Measurements from ENCODE around the gene GLI1.
A peak's percentile ranks its signal among the peaks of the same experiment; 100 is the strongest.
"Not testable (repeated sequence)": the region's sequence is repeated elsewhere in the genome, so short reads cannot be mapped to it uniquely, and the experiment has no call there.

The GLI1 gene

GRCh38 chr12:57507796-57508195, 48.2 kb downstream of the GLI1 start:
- not testable (repeated sequence) for H3K27ac Mint-ChIP-seq

GRCh38 chr12:57511161-57511560, 51.6 kb downstream of the GLI1 start:
- H3K27ac Mint-ChIP-seq: no peak overlapping the region
- peaks cover 4% of the 10 kb centered on the region for H3K4me1 Mint-ChIP-seq (ENCODE audit: low read depth)
- no peak overlapping the region for H3K4me3 Mint-ChIP-seq
- H3K9me3 Mint-ChIP-seq (ENCODE audit: low read depth): no peaks in the 10 kb centered on the region
- no peaks in the 10 kb centered on the region for H3K27me3 Mint-ChIP-seq
- H3K36me3 Mint-ChIP-seq: peaks cover 2% of the 10 kb centered on the region

More at GRCh38 chr12:57507796-57508195, 48.2 kb downstream of the GLI1 start:
- not testable (repeated sequence) for H3K9me3 Mint-ChIP-seq (ENCODE audit: low read depth); H3K4me1 Mint-ChIP-seq (ENCODE audit: low read depth); H3K36me3 Mint-ChIP-seq; H3K4me3 Mint-ChIP-seq; H3K27me3 Mint-ChIP-seq

GRCh38 chr12:57511588-57512325, 52.2 kb downstream of the GLI1 start:
- H3K27me3 Mint-ChIP-seq: no peaks in the 10 kb centered on the region
- no peak overlapping the region for H3K4me3 Mint-ChIP-seq
- H3K36me3 Mint-ChIP-seq: peaks cover 2% of the 10 kb centered on the region
- H3K4me1 Mint-ChIP-seq (ENCODE audit: low read depth): peaks cover 7% of the 10 kb centered on the region
- H3K27ac Mint-ChIP-seq: peak overlapping the region; percentile 80
- H3K9me3 Mint-ChIP-seq (ENCODE audit: low read depth): no peaks in the 10 kb centered on the region

- Mint-ChIP-seq H3K27ac (peak overlapping the region; percentile 80), H3K4me1 (ENCODE audit: low read depth) (peaks cover 15% of the 10 kb centered on the region), H3K4me3 (no peak overlapping the region), H3K9me3 (ENCODE audit: low read depth) (no peaks in the 10 kb centered on the region), H3K27me3 (no peaks in the 10 kb centered on the region), H3K36me3 (peaks cover 6% of the 10 kb centered on the region)
Observed at GRCh38 chr12:57512665-57513064, 53.1 kb downstream of the GLI1 start.

- peaks cover 19% of the 10 kb centered on the region for H3K4me1 Mint-ChIP-seq (ENCODE audit: low read depth)
- no peak overlapping the region for H3K4me3 Mint-ChIP-seq
- H3K9me3 Mint-ChIP-seq (ENCODE audit: low read depth): no peaks in the 10 kb centered on the region
- H3K27ac Mint-ChIP-seq: peak overlapping the region; percentile 80
- no peaks in the 10 kb centered on the region for H3K27me3 Mint-ChIP-seq
- H3K36me3 Mint-ChIP-seq: peaks cover 6% of the 10 kb centered on the region
Observed at GRCh38 chr12:57513266-57513665, 53.7 kb downstream of the GLI1 start.

GRCh38 chr12:57513677-57514076, 54.1 kb downstream of the GLI1 start:
- H3K4me1 Mint-ChIP-seq (ENCODE audit: low read depth): peaks cover 23% of the 10 kb centered on the region
- H3K27ac Mint-ChIP-seq: peak overlapping the region; percentile 80
- H3K9me3 Mint-ChIP-seq (ENCODE audit: low read depth); H3K36me3 Mint-ChIP-seq; H3K27me3 Mint-ChIP-seq; H3K4me3 Mint-ChIP-seq: not testable (repeated sequence)

- peaks cover 28% of the 10 kb centered on the region for H3K4me1 Mint-ChIP-seq (ENCODE audit: low read depth)
- not testable (repeated sequence) for H3K27me3 Mint-ChIP-seq; H3K27ac Mint-ChIP-seq; H3K9me3 Mint-ChIP-seq (ENCODE audit: low read depth); H3K4me3 Mint-ChIP-seq
- peaks cover 10% of the 10 kb centered on the region for H3K36me3 Mint-ChIP-seq
Observed at GRCh38 chr12:57514246-57514645, 54.7 kb downstream of the GLI1 start.

- Mint-ChIP-seq H3K36me3 (peaks cover 11% of the 10 kb centered on the region), H3K27me3 (no peaks in the 10 kb centered on the region), H3K4me3 (no peak overlapping the region), H3K27ac (no peak overlapping the region), H3K4me1 (ENCODE audit: low read depth) (peaks cover 31% of the 10 kb centered on the region), H3K9me3 (ENCODE audit: low read depth) (no peaks in the 10 kb centered on the region)
Observed at GRCh38 chr12:57514720-57515407, 55.3 kb downstream of the GLI1 start.

GRCh38 chr12:57515408-57515933, 55.9 kb downstream of the GLI1 start:
- H3K27me3 Mint-ChIP-seq: no peaks in the 10 kb centered on the region
- no peaks in the 10 kb centered on the region for H3K9me3 Mint-ChIP-seq (ENCODE audit: low read depth)
- peaks cover 31% of the 10 kb centered on the region for H3K4me1 Mint-ChIP-seq (ENCODE audit: low read depth)
- no peak overlapping the region for H3K4me3 Mint-ChIP-seq
- H3K36me3 Mint-ChIP-seq: peaks cover 11% of the 10 kb centered on the region
- peak overlapping the region; percentile 80 for H3K27ac Mint-ChIP-seq

GRCh38 chr12:57515934-57516541, 56.5 kb downstream of the GLI1 start:
- no peak overlapping the region for H3K4me3 Mint-ChIP-seq
- H3K9me3 Mint-ChIP-seq (ENCODE audit: low read depth): no peaks in the 10 kb centered on the region
- peak overlapping the region; percentile 80 for H3K27ac Mint-ChIP-seq
- peaks cover 11% of the 10 kb centered on the region for H3K36me3 Mint-ChIP-seq
- H3K27me3 Mint-ChIP-seq: no peaks in the 10 kb centered on the region
- H3K4me1 Mint-ChIP-seq (ENCODE audit: low read depth): peaks cover 33% of the 10 kb centered on the region

- peaks cover 11% of the 10 kb centered on the region for H3K36me3 Mint-ChIP-seq
- H3K27me3 Mint-ChIP-seq: no peaks in the 10 kb centered on the region
- H3K4me3 Mint-ChIP-seq: peak overlapping the region; percentile 72
- H3K27ac Mint-ChIP-seq: peak overlapping the region; percentile 80
- peaks cover 39% of the 10 kb centered on the region for H3K4me1 Mint-ChIP-seq (ENCODE audit: low read depth)
- no peaks in the 10 kb centered on the region for H3K9me3 Mint-ChIP-seq (ENCODE audit: low read depth)
Observed at GRCh38 chr12:57516617-57517153, 57.1 kb downstream of the GLI1 start.

- Mint-ChIP-seq H3K9me3 (ENCODE audit: low read depth) (no peaks in the 10 kb centered on the region), H3K27me3 (no peaks in the 10 kb centered on the region), H3K4me1 (ENCODE audit: low read depth) (peaks cover 42% of the 10 kb centered on the region), H3K36me3 (peaks cover 9% of the 10 kb centered on the region), H3K27ac (peak overlapping the region; percentile 80), H3K4me3 (peak overlapping the region; percentile 72)
Observed at GRCh38 chr12:57517187-57517586, 57.6 kb downstream of the GLI1 start.

GRCh38 chr12:57517718-57518117, 58.1 kb downstream of the GLI1 start:
- not testable (repeated sequence) for H3K36me3 Mint-ChIP-seq; H3K9me3 Mint-ChIP-seq (ENCODE audit: low read depth); H3K27me3 Mint-ChIP-seq
- H3K4me1 Mint-ChIP-seq (ENCODE audit: low read depth): peaks cover 44% of the 10 kb centered on the region
- peak overlapping the region; percentile 98 for H3K4me3 Mint-ChIP-seq
- peak overlapping the region; percentile 80 for H3K27ac Mint-ChIP-seq

GRCh38 chr12:57518176-57518919, 58.8 kb downstream of the GLI1 start:
- Mint-ChIP-seq H3K27ac (peak overlapping the region; percentile 99), H3K9me3 (ENCODE audit: low read depth) (no peaks in the 10 kb centered on the region), H3K36me3 (peaks cover 9% of the 10 kb centered on the region), H3K4me1 (ENCODE audit: low read depth) (peaks cover 46% of the 10 kb centered on the region), H3K4me3 (peak overlapping the region; percentile 98), H3K27me3 (no peaks in the 10 kb centered on the region)
